ENCODE data around the gene YARS2.

- no peak for TF ChIP-seq CTCF (IDR thresholded peaks at IDR 0.05)
- no peak for TF ChIP-seq POLR2AphosphoS5 (IDR thresholded peaks at IDR 0.05; ENCODE audit: insufficient read depth in 1 of 2, low read depth in 1 of 2)
These were observed 49.2 kb downstream of the YARS2 start for GRCh38 chr12:32706335-32707024.
